Islet of Langerhans (tissue), 1 donor: ENCODE data around the gene DDIAS.
"Not testable (repeated sequence)": the region's sequence is repeated elsewhere in the genome, so short reads cannot be mapped to it uniquely, and the experiment has no call there.

Experiments
- FAIRE-seq: peaks from one replicate; lab custom pipeline; 2011; peaks lifted over from hg19 to GRCh38; lab: Jason Lieb, UNC

Gene DDIAS

DNA sequence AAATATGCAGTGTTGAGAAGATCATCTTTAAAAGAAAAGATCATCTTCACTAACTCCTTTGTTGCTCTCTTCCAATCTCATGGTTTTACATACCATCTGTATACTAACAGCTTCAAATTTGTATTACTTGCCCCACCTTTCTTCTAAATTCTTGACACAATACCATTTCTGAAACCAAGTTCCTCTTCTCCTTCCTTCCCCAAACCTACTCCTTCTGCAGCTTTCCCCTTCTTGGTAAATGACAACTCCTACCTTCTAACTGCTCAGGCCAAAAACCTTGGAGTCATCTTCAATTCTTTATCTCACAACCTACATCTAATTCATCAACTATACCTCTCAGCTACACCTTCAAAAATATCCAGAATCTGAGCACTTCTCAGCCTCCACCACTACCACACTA, 10.6 kb upstream of the DDIAS start:
- FAIRE-seq: no peak

DNA sequence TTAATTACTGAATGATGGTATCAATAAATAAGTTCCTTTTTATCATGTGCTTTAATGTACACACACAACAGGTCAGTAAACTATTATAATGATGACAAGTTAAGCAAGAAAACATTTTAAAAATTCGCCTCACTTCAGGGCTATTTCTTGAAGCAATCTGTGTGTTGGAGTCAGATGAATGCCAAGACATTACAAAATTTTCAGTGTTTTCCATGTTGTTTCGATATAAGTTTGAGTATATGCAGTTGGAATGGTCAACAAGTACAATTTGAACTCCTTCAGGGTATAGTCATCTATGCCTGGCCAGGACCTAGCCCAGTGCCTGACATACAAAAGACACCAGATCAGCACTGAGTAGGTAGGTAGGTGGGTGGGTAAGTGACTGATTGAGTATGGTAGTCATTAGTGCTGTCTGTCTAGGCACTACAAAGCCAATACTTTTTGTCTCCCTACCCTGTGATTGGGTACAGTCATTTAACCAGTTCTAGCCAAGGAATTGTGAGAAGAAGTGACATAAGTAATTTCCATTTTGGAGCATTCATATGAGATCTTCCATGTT, 8.8 kb upstream of the DDIAS start:
- FAIRE-seq: no peak

- FAIRE-seq: no peak
These were observed 6.0 kb upstream of the DDIAS start for GRCh38 chr11:82895437-82896091.

DNA sequence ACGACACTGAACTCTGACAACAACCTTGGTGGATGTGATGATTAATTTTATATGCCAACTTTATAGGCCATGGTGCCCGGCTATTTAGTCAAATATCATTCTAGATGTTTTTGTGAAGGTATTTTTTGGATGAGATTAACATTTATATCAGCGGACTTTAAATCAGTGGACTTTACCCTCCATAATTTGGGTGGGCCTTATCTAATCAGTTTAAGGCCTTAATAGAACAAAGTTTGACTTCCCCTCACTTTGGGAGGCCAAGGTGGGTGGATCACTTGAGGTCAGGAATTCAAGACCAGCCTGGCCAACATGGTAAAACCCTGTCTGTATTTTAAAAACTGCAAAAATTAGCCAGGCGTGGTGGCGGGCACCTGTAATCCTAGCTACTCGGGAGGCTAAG, 5.4 kb upstream of the DDIAS start:
- no peak for FAIRE-seq

DNA sequence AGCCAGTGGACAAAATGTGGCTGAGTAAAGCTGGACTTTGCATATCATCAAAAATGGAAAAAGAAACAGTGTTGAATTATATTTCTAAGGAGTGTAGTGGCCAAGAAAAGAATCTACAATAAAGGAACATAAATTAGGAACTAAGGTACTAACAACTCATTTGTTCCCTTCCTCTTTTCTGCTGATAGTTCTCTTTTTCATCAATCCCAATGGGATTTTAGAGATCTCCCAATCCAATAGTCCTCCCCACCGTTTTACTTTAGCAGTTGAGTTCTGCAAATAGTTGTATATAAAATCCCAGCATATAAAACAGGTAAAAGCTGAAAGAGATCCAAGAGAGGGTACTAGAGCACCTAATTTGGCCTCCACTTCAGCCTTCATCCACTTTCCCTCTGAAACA, 3.3 kb upstream of the DDIAS start:
- FAIRE-seq: no peak

- no peak for FAIRE-seq
These were observed 2.2 kb upstream of the DDIAS start for GRCh38 chr11:82899186-82899820.

DNA sequence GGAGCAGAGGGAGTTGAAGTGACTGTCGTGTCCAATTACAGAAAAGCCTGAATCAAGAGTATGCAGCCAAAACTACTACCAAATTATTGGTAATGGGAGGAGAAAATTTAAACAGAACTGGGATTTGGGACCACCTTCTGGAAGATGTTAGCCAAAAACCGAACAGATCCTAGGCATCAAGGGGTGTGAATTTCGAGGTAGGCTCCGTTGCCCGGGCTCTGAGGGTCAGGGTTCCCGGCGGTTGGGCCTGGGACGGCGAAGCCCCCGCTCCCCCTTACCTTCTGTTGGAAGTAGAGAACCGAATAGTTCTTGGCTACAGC, 1.6 kb upstream of the DDIAS start:
- no peak for FAIRE-seq

- no peak for FAIRE-seq
These were observed 1.0 kb upstream of the DDIAS start, which contains the start of gene PRCP for GRCh38 chr11:82900277-82901164. TSS of gene PRCP (minus strand) at chr11:82900430. CDS start at chr11:82900402, 28 bp downstream.

GRCh38 chr11:82901922-82902485, 468 bp downstream of the DDIAS start:
- FAIRE-seq: no peak

DNA sequence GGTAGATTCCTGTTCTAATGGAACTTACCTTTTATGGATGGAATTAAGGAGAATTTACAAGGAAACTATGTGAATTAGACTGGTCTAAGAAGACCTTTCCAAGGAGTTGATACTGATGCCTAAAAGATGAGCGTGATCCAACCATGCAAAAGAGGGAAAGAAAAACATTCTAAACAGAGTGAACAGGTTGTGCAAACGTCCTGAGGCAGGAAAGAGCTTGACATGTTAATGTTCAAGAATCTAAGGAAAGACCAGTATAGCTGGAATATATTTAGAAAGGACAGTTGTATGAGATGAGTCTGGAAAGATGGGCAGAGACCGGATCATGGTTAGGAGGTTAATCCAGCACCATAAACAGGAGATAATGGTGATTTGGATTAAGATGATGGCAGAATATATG, 1.3 kb downstream of the DDIAS start:
- FAIRE-seq: no peak

- FAIRE-seq: no peak
These were observed 2.5 kb downstream of the DDIAS start for GRCh38 chr11:82903843-82904586.

- FAIRE-seq: peak; percentile 100
These were observed 4.7 kb downstream of the DDIAS start for GRCh38 chr11:82906236-82906635.

GRCh38 chr11:82906931-82907330, 5.4 kb downstream of the DDIAS start:
- no peak for FAIRE-seq

DNA sequence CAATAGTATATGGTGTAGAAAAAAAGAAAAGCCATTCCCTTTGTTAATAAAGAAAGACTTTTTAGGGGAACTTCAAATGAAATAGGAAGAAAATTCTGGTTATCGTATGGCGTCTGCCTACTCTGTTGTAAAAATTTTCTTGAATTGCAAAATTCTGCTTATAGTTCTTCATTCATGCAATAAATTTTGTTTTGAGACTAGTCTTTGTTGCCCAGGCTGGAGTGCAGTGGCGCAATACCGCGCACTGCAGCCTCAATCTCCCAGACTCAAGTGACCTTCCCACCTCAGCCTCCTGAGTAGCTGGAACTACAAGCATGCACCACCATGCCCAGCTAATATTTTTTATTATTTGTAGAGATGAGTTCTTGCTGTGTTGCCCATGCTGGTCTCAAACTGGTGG, 5.8 kb downstream of the DDIAS start:
- no peak for FAIRE-seq

DNA sequence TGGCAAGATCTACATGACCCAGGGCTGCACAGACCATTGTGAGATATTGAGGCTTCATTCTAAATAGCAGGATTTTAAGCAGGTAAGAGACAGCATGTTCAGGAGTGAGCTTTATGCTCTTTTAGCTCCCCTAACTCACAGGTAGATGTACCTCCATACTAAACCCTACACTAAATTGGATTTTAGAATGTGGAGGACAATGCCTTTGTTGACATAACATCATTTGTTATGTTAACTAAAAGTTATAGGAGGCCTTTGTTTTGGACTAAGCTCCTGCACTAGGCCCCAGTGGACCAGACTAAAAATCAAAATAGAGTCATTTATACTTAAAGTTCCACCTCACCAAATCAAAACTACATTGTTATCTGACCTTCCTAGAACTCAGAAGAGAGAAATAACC, 6.8 kb downstream of the DDIAS start:
- no peak for FAIRE-seq

- FAIRE-seq: no peak
These were observed 7.6 kb downstream of the DDIAS start for GRCh38 chr11:82909015-82909640.

- not testable (repeated sequence) for FAIRE-seq
These were observed 18.2 kb downstream of the DDIAS start for GRCh38 chr11:82919786-82920185.

DNA sequence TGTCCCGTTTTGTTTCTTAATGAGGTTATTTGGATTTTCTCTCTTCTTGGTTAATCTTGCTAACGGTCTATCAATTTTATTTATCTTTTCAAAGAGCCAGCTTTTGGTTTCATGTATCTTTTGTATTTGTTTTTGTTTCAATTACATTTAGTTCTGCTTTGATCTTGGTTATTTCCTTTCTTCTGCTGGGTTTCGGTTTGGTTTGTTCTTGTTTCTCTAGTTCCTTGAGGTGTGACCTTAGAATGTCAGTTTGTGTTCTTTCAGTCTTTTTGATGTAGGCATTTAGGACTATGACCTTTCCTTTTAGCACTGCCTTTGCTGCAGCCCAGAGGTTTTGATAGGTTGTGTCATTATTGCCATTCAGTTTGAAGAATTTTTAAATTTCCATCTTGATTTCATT, 18.7 kb downstream of the DDIAS start:
- not testable (repeated sequence) for FAIRE-seq

DNA sequence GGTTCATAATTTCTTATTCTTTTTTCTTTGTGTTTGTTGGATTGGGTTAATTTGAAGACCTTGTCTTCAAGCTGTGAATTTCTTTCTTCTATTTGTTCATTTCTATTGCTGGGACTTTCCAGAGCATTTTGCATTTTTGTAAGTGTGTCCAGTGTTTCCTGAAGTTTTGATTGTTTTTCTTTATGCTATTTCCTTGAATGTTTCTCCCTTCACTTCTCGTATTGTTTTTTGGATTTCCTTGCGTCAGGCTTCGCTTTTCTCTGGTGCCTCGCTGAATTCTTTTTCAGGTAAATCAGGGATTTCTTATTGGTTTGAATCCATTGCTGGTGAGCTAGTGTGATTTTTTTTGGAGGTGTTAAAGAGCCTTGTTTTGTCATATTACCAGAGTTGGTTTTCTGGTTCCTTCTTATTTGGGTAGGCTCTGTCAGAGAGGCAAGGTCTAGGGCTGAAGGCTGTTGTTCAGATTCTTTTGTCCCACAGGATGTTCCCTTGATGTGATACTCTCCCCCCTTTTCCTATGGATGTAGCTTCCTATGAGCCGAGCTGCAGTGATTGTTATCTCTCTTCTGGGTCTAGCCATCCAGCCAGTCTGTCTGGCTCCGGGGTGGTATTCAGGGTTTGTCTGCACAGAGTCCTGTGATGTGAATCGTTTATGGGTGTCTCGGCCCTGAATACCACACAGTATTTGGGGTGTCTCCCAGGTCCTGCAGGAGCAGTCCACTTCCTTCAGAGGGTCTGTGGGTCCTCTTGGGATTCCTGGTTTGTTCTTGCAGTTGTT, 21.0 kb downstream of the DDIAS start:
- not testable (repeated sequence) for FAIRE-seq

- FAIRE-seq: no peak
These were observed 23.1 kb downstream of the DDIAS start for GRCh38 chr11:82924522-82925224.
